ENCODE data around the gene POLR2M. TPM values are rescaled to one million over a fixed set of nuclear protein-coding genes. Genes with fewer than 3 reads are reported as not detected.

Gene POLR2M
- total RNA-seq, 1 experiment from 2014 or later = 86.2 TPM

- TF ChIP-seq POLR2A (IDR thresholded peaks at IDR 0.05; ENCODE audit: borderline replicate concordance, extremely low read depth, insufficient read depth, insufficient read length) (no peak), ATF3 (IDR thresholded peaks at IDR 0.05) (no peak), YY1 (IDR thresholded peaks at IDR 0.05; ENCODE audit: extremely low read depth, insufficient replicate concordance, low read depth, low read length) (no peak), CEBPB (IDR thresholded peaks at IDR 0.05; ENCODE audit: low read depth) (no peak), TCF7L2 (IDR thresholded peaks at IDR 0.05; ENCODE audit: borderline replicate concordance, extremely low read depth, insufficient read depth, insufficient read length) (no peak), RAD21 (IDR thresholded peaks at IDR 0.05; ENCODE audit: low read depth) (no peak), EGR1 (IDR thresholded peaks at IDR 0.05; ENCODE audit: low read depth) (no peak)
Observed at GRCh38 chr15:57662802-57663201, 43.7 kb upstream of the POLR2M start (continued).

- CTCF ChIA-PET = interaction anchor here (0.6 to 0.9 kb wide), 2 partner anchors 22 to 69 kb away, joined by 3 read pairs; no protein-coding TSS in a partner anchor
- intact Hi-C loops (cut with micrococcal nuclease) = no loop called here
- TF ChIP-seq ZNF274 (IDR thresholded peaks at IDR 0.05; ENCODE audit: low read depth, low read length) = no peak
- no peak for TF ChIP-seq ZFX (IDR thresholded peaks at IDR 0.05)
- no peak for TF ChIP-seq TCF7L2 (IDR thresholded peaks at IDR 0.05; ENCODE audit: borderline replicate concordance, extremely low read depth, insufficient read depth, insufficient read length)
- TF ChIP-seq REST (IDR thresholded peaks at IDR 0.05; ENCODE audit: low read depth) = no peak
- no peak for TF ChIP-seq YY1 (IDR thresholded peaks at IDR 0.05; ENCODE audit: extremely low read depth, insufficient replicate concordance, low read depth, low read length)
- TF ChIP-seq CBX3 (IDR thresholded peaks at IDR 0.05; ENCODE audit: low read depth) = no peak
- no peak for TF ChIP-seq MAX (IDR thresholded peaks at IDR 0.05)
- TF ChIP-seq EZH2 (IDR thresholded peaks at IDR 0.05) = no peak
- TF ChIP-seq POLR2AphosphoS5 (IDR thresholded peaks at IDR 0.05; ENCODE audit: low read depth, low read length) = no peak
- TF ChIP-seq CTCF (IDR thresholded peaks at IDR 0.05 in 2 of 3, conservative IDR thresholded peaks at IDR 0.05 in 1 of 3; ENCODE audit: borderline replicate concordance in 1 of 3, insufficient read depth in 1 of 3, low read depth in 2 of 3, low read length in 2 of 3) = no peak
- TF ChIP-seq ELF1 (IDR thresholded peaks at IDR 0.05; ENCODE audit: borderline replicate concordance, low read depth) = no peak
- TF ChIP-seq EGR1 (IDR thresholded peaks at IDR 0.05; ENCODE audit: low read depth) = no peak
- TF ChIP-seq SIN3A (IDR thresholded peaks at IDR 0.05; ENCODE audit: low read depth) = no peak
- no peak for TF ChIP-seq EZH2phosphoT487 (IDR thresholded peaks at IDR 0.05; ENCODE audit: borderline replicate concordance)
- TF ChIP-seq POLR2A (IDR thresholded peaks at IDR 0.05; ENCODE audit: borderline replicate concordance, extremely low read depth, insufficient read depth, insufficient read length) = no peak
- no peak for TF ChIP-seq ATF3 (IDR thresholded peaks at IDR 0.05)
- TF ChIP-seq JUND (IDR thresholded peaks at IDR 0.05) = no peak
Observed at GRCh38 chr15:57663262-57663661, 43.3 kb upstream of the POLR2M start.

More at GRCh38 chr15:57663262-57663661, 43.3 kb upstream of the POLR2M start:
- H3K9me2 ChIP-seq (ENCODE audit: insufficient read depth) = no peaks in the 10 kb centered on the region
- no peak overlapping the region for H3K4me3 ChIP-seq (replicated peaks in 1 of 2; ENCODE audit: low read depth in 1 of 2, low read length in 2 of 2)
- H2AFZ ChIP-seq (ENCODE audit: low read depth, low read length, poor library complexity, severe bottlenecking) = no peak overlapping the region
- H3K27me3 ChIP-seq (ENCODE audit: insufficient read depth, low read length) = no peaks in the 10 kb centered on the region
- no peaks in the 10 kb centered on the region for H3K79me2 ChIP-seq (ENCODE audit: insufficient read depth, low read length)
- H3K9me3 ChIP-seq (ENCODE audit: control insufficient read depth in 1 of 2, insufficient read depth in 1 of 2, low read depth in 1 of 2, low read length in 2 of 2) = no peaks in the 10 kb centered on the region
- no peaks in the 10 kb centered on the region for H4K20me1 ChIP-seq (ENCODE audit: insufficient read depth)
- no peak overlapping the region for H3K27ac ChIP-seq (ENCODE audit: low read depth, low read length)
- ChIA-PET RAD21 (ENCODE audit: low non-redundant PET in 1 of 2, low total read pairs in 2 of 2, uncharacterized antibody in 2 of 2, unreplicated experiment in 2 of 2) (no interaction called here), POLR2A (no interaction called here)
- no peak overlapping the region for H3K9ac ChIP-seq (ENCODE audit: low read length)
- peaks cover 5 to 6% of the 10 kb centered on the region in 2 experiments; a peak in 2 of 4 replicates for H3K4me1 ChIP-seq (ENCODE audit: control insufficient read depth in 1 of 2, insufficient read depth in 2 of 2, low read length in 2 of 2)
- no peak for DNase-seq (ENCODE audit: low read depth, low spot score)
- BruUV-seq (replicated peaks) = no TSS peak
- ATAC-seq = no peak
- H3K36me3 ChIP-seq (ENCODE audit: control insufficient read depth in 1 of 2, insufficient read depth in 2 of 2, low read length in 2 of 2) = no peaks in the 10 kb centered on the region
- no peak overlapping the region for H3K4me2 ChIP-seq (ENCODE audit: low read length)

All from HCT116 (cell line).